GM23338 (cell line): ENCODE results near the gene ACTR5. TPM values are rescaled to one million over a fixed set of nuclear protein-coding genes. Genes with fewer than 3 reads are reported as not detected.

ENCODE experiments used
- ATAC-seq: fragments of 200-7000 bp; cut with Tn5 transposase; 3 replicates; pipeline ENCODE4 v1.9.1; 2020
- DNase-seq: peaks from one replicate; pipeline ENCODE4 v3.0.0-alpha.2; 2015; ENCODE audit warnings: low spot score
- H2AFZ ChIP-seq: fragments of 200-600 bp; sonication (generic); 2 replicates; pipeline ENCODE4 v1.8.0; 2016; ENCODE audit warnings: antibody characterized with exemption, mild to moderate bottlenecking, moderate library complexity
- H3F3A ChIP-seq: fragments of 200-600 bp; sonication (generic); replicated peaks from 2 replicates; pipeline ENCODE4 v1.8.0; 2017; ENCODE audit warnings: antibody characterized with exemption, mixed run types, low read depth
- H3K27ac ChIP-seq: fragments of 200-600 bp; sonication (generic); 2 replicates; pipeline ENCODE4 v1.6.1; 2016; ENCODE audit warnings: low read depth
- H3K27me3 ChIP-seq: fragments of 200-600 bp; sonication (generic); 2 replicates; pipeline ENCODE4 v1.8.0; 2016; ENCODE audit warnings: mild to moderate bottlenecking, mixed run types, moderate library complexity; ENCODE audit not compliant: insufficient read depth
- H3K36me3 ChIP-seq: fragments of 200-600 bp; sonication (generic); 2 replicates; pipeline ENCODE4 v1.8.0; 2016; ENCODE audit warnings: mild to moderate bottlenecking; ENCODE audit not compliant: insufficient read depth
- H3K4me1 ChIP-seq: fragments of 200-600 bp; sonication (generic); 2 replicates; pipeline ENCODE4 v1.8.0; 2016; ENCODE audit warnings: mild to moderate bottlenecking, moderate library complexity; ENCODE audit not compliant: insufficient read depth
- H3K4me2 ChIP-seq: fragments of 200-600 bp; sonication (generic); 2 replicates; pipeline ENCODE4 v1.7.1; 2017; ENCODE audit warnings: mixed run types
- H3K4me3 ChIP-seq: fragments of 200-600 bp; sonication (generic); 2 replicates; pipeline ENCODE4 v1.6.1; 2016; ENCODE audit warnings: mixed run types
- H3K79me2 ChIP-seq: fragments of 200-600 bp; sonication (generic); replicated peaks from 2 replicates; pipeline ENCODE4 v1.8.0; 2017; ENCODE audit warnings: mild to moderate bottlenecking; ENCODE audit not compliant: insufficient read depth
- H3K9me2 ChIP-seq: fragments of 200-600 bp; sonication (generic); 2 replicates; pipeline ENCODE4 v1.8.0; 2017; ENCODE audit not compliant: insufficient read depth
- H4K20me1 ChIP-seq: fragments of 200-600 bp; sonication (generic); replicated peaks from 2 replicates; pipeline ENCODE4 v1.8.0; 2017; ENCODE audit warnings: mild to moderate bottlenecking; ENCODE audit not compliant: insufficient read depth
- H3K27ac Mint-ChIP-seq: 2 replicates; pipeline ENCODE4 v1.8.0; 2020; ENCODE audit warnings: inconsistent platforms, mild to moderate bottlenecking, moderate library complexity, mixed read lengths
- H3K27me3 Mint-ChIP-seq: 3 replicates; pipeline ENCODE4 v1.8.0; 2022; ENCODE audit warnings: low read depth, mild to moderate bottlenecking, moderate library complexity, mixed read lengths, inconsistent platforms; ENCODE audit not compliant: insufficient read depth, poor library complexity
- H3K36me3 Mint-ChIP-seq: 3 replicates; pipeline ENCODE4 v1.8.0; 2021; ENCODE audit warnings: low read depth, mild to moderate bottlenecking, inconsistent platforms, moderate library complexity, mixed read lengths
- H3K4me1 Mint-ChIP-seq: 3 replicates; pipeline ENCODE4 v1.8.0; 2020; ENCODE audit warnings: mild to moderate bottlenecking, inconsistent platforms, mixed read lengths
- H3K4me3 Mint-ChIP-seq: 3 replicates; pipeline ENCODE4 v1.8.0; 2021; ENCODE audit warnings: moderate library complexity, mild to moderate bottlenecking, inconsistent platforms, mixed read lengths
- H3K9me3 Mint-ChIP-seq: 3 replicates; pipeline ENCODE4 v1.8.0; 2020; ENCODE audit warnings: moderate library complexity, mild to moderate bottlenecking, inconsistent platforms, mixed read lengths
- CREB1 ChIP-seq: fragments of 250-450 bp; sonication (Bioruptor Pico); IDR thresholded peaks from 2 replicates; pipeline ENCODE4 v1.5.0; 2020; ENCODE audit warnings: low read depth, mild to moderate bottlenecking, moderate library complexity
- EZH2 ChIP-seq: fragments of 200-600 bp; sonication (generic); IDR thresholded peaks from one replicate; pipeline ENCODE4 v1.8.0; 2017; ENCODE audit warnings: antibody characterized with exemption, mild to moderate bottlenecking, low read depth; ENCODE audit not compliant: unreplicated experiment
- EZH2phosphoT487 ChIP-seq: fragments of 200-600 bp; sonication (generic); IDR thresholded peaks from one replicate; pipeline ENCODE4 v1.8.1; 2018; ENCODE audit warnings: antibody characterized with exemption; ENCODE audit not compliant: unreplicated experiment
- REST ChIP-seq: IDR thresholded peaks from one replicate; pipeline ENCODE4 v1.6.1; 2018; ENCODE audit warnings: antibody characterized with exemption; ENCODE audit not compliant: unreplicated experiment
- ZNF331 ChIP-seq: fragments of 250-450 bp; sonication (Bioruptor Pico); IDR thresholded peaks from 2 replicates; pipeline ENCODE4 v1.5.0; 2020; ENCODE audit warnings: low read depth, mild to moderate bottlenecking, moderate library complexity
- polyA plus RNA-seq: library from polyadenylated mRNA; unstranded; fragments of >200 nt; fragmentation: Nextera tagmentation; extraction: Ambion mirVana; gene quantifications from 2 replicates; pipeline ENCODE4 v1.2.1, GENCODE V29; 2016
- total RNA-seq: library from RNA; depleted of rRNA; stranded (reverse); fragments of >200 nt; shearing (Covaris generic); gene quantifications from 2 replicates; pipeline ENCODE4 v1.2.3, GENCODE V29; 2014

The ACTR5 gene
- total and polyA plus RNA-seq, 2 experiments from 2014 or later: 8.4 to 21.8 TPM

- H3K79me2 ChIP-seq: no peaks in the 10 kb centered on the region
- no peaks in the 10 kb centered on the region; the same call in 2 of the 3 replicates for H3K36me3 Mint-ChIP-seq
- 0 out of 2 replicates have a peak, but pooled peaks have one; percentile 40 for TF ChIP-seq CREB1
- TF ChIP-seq EZH2: peak; percentile 81
- TF ChIP-seq ZNF331 (CRISPR knock-in tag): no peak
- no peak for TF ChIP-seq EZH2phosphoT487
- no peak within 1 kb of the TSS for H3K27ac ChIP-seq
- H3K36me3 ChIP-seq: no peaks in the 10 kb centered on the region
- peak within 1 kb of the TSS; percentile 61 for H3K4me3 ChIP-seq
- no peaks in the 10 kb centered on the region for H3K9me2 ChIP-seq
- peak within 1 kb of the TSS; percentile 83 for H3K4me2 ChIP-seq
- peak within 1 kb of the TSS; percentile 99 for H2AFZ ChIP-seq
- peaks cover 5% of the 10 kb centered on the region; the same call in 1 of the 2 replicates for H4K20me1 ChIP-seq
- peaks cover 34% of the 10 kb centered on the region for H3K4me1 ChIP-seq
- peaks cover 12% of the 10 kb centered on the region for H3F3A ChIP-seq
- H3K4me3 Mint-ChIP-seq: peak within 1 kb of the TSS; percentile 71
- DNase-seq (peak; percentile 80), ATAC-seq (peak; percentile 0; the same call in 2 of the 3 replicates)
- H3K27me3 Mint-ChIP-seq: peaks cover 92% of the 10 kb centered on the region
- peaks cover 7% of the 10 kb centered on the region for H3K9me3 Mint-ChIP-seq
- H3K4me1 Mint-ChIP-seq: peaks cover 51% of the 10 kb centered on the region
- no peak within 1 kb of the TSS for H3K27ac Mint-ChIP-seq
- peaks cover 100% of the 10 kb centered on the region for H3K27me3 ChIP-seq
These were observed 24.2 kb upstream of the ACTR5 start, which contains the start of gene SLC32A1 for GRCh38 chr20:38723848-38724625. Gene SLC32A1, plus strand, starts transcription at chr20:38724486. Its CDS starts 239 bp downstream, at chr20:38724725.

- DNase-seq (no peak), ATAC-seq (no peak)
- H3K4me1 Mint-ChIP-seq: peaks cover 58% of the 10 kb centered on the region
- no peaks in the 10 kb centered on the region; the same call in 2 of the 3 replicates for H3K36me3 Mint-ChIP-seq
- peaks cover 13% of the 10 kb centered on the region for H3F3A ChIP-seq
- no peaks in the 10 kb centered on the region for H3K9me2 ChIP-seq
- H3K9me3 Mint-ChIP-seq: peaks cover 13% of the 10 kb centered on the region
- H3K4me3 ChIP-seq: peak overlapping the region; percentile 61
- H3K27ac ChIP-seq: no peak overlapping the region
- peaks cover 97% of the 10 kb centered on the region for H3K27me3 Mint-ChIP-seq
- H3K4me3 Mint-ChIP-seq: peak overlapping the region; percentile 67
- H4K20me1 ChIP-seq: peaks cover 5% of the 10 kb centered on the region; the same call in 1 of the 2 replicates
- TF ChIP-seq EZH2phosphoT487 (peak; percentile 70), REST (no peak), EZH2 (peak; percentile 86)
- no peaks in the 10 kb centered on the region for H3K79me2 ChIP-seq
- peak overlapping the region; percentile 99 for H2AFZ ChIP-seq
- H3K27me3 ChIP-seq: peaks cover 100% of the 10 kb centered on the region
- peak overlapping the region; percentile 83 for H3K4me2 ChIP-seq
- no peaks in the 10 kb centered on the region for H3K36me3 ChIP-seq
- H3K4me1 ChIP-seq: peaks cover 36% of the 10 kb centered on the region
- H3K27ac Mint-ChIP-seq: no peak overlapping the region
These were observed 23.6 kb upstream of the ACTR5 start for GRCh38 chr20:38724626-38725147.
